GM21381 (cell line): ENCODE results near the gene KCTD10.
"Not testable (repeated sequence)": the region's sequence is repeated elsewhere in the genome, so short reads cannot be mapped to it uniquely, and the experiment has no call there.

Experiments used
- ATAC-seq: cut with Tn5 transposase; IDR thresholded peaks from one replicate; pipeline ENCODE4 v1.9.1; 2021; ENCODE audit warnings: mild to moderate bottlenecking, moderate library complexity; ENCODE audit not compliant: unreplicated experiment

Gene KCTD10

GRCh38 chr12:109423392-109423791 is 53.7 kb downstream of the KCTD10 start:
- ATAC-seq = no peak

GRCh38 chr12:109422251-109422650 is 54.8 kb downstream of the KCTD10 start:
- no peak for ATAC-seq

- ATAC-seq = no peak
Measured at GRCh38 chr12:109421355-109422087, 55.6 kb downstream of the KCTD10 start.

- no peak for ATAC-seq
Measured at GRCh38 chr12:109418848-109419480, 58.1 kb downstream of the KCTD10 start.

DNA sequence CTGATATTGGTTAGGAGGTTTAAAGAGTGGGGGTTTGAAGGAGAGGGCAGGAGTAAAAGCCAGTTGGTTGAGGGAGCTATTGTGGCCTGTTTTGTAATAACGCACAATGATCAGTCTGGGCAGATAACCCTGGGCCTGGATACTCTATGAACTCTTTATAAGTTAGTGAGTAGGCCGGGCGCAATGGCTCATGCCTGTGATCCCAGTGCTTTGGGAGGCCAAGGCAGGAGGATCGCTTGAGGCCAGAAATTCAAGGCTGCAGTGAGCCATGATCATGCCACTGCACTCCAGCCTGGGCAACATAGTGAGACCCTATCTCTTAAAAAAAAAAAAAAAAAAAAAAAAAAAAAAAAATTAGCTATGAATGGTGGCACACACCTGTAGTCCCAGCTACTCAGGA is 71.0 kb downstream of the KCTD10 start:
- ATAC-seq = not testable (repeated sequence)

DNA sequence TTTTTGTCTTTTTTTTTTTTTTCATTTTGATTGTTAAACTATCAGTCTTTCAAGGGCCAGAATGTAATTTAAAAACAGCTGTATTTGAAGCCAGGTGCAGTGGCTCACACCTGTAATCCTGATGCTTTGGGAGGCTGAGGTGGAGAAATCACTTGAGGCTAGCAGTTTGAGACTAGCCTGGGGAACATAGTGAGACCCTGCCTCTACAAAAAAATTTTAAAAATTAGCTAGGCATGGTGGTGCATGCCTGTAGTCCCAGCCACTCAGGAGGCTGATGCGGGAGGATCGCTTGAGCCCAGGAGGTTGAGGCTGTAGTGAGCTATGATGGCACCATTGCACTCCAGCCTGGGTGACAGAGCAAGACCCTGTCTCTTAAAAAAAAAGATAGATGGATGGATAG is 72.3 kb downstream of the KCTD10 start:
- ATAC-seq = not testable (repeated sequence)
